ENCODE data around the gene ELOVL6. TPM values are rescaled to one million over a fixed set of nuclear protein-coding genes. Genes with fewer than 3 reads are reported as not detected.

Gene ELOVL6
- total RNA-seq, 2 experiments from 2014 or later = 1.6 to 2.9 TPM

GRCh38 chr4:110064934-110065333 is 133.5 kb downstream of the ELOVL6 start:
- no peak overlapping the region for H3K4me3 ChIP-seq (ENCODE audit: low read length)
- Mint-ChIP-seq H3K27me3 (no peaks in the 10 kb centered on the region), H3K36me3 (ENCODE audit: low read depth) (no peaks in the 10 kb centered on the region), H3K4me1 (ENCODE audit: low read depth) (peaks cover 14% of the 10 kb centered on the region), H3K4me3 (no peak overlapping the region), H3K9me3 (no peaks in the 10 kb centered on the region), H3K27ac (no peak overlapping the region)
- no peak for DNase-seq
- ChIA-PET CTCF (no interaction called here), POLR2A (no interaction called here)
- H3K4me1 ChIP-seq (ENCODE audit: insufficient read depth, low read length) = peaks cover 7% of the 10 kb centered on the region
- intact Hi-C loops (cut with DNase I, micrococcal nuclease) = no loop called here
- ATAC-seq (ENCODE audit: poor library complexity) = no peak
- H3K9me3 ChIP-seq (ENCODE audit: control insufficient read depth in 1 of 2, insufficient read depth in 1 of 2, low read length in 2 of 2) = no peaks in the 10 kb centered on the region
- no peak for TF ChIP-seq CTCF (IDR thresholded peaks at IDR 0.05)
- no peaks in the 10 kb centered on the region for H3K36me3 ChIP-seq (ENCODE audit: insufficient read depth, low read length)
- H3K27ac ChIP-seq (ENCODE audit: low read depth in 1 of 2, low read length in 2 of 2) = no peak overlapping the region
- H3K27me3 ChIP-seq (ENCODE audit: control insufficient read depth in 1 of 2, insufficient read depth in 2 of 2, low read length in 2 of 2) = no peaks in the 10 kb centered on the region

- H3K4me1 Mint-ChIP-seq (ENCODE audit: low read depth) = peaks cover 20% of the 10 kb centered on the region
- POLR2A ChIA-PET = interaction anchor here (0.5 kb wide), 1 partner anchor 150 kb away, joined by 3 read pairs; no protein-coding TSS in a partner anchor
- no peak overlapping the region for H3K27ac Mint-ChIP-seq
- H3K4me3 Mint-ChIP-seq = no peak overlapping the region
- CTCF ChIA-PET = no interaction called here
- no peaks in the 10 kb centered on the region for H3K9me3 Mint-ChIP-seq
- DNase-seq (no peak), ATAC-seq (ENCODE audit: poor library complexity) (no peak)
- Histone ChIP-seq H3K27ac (ENCODE audit: low read depth in 1 of 2, low read length in 2 of 2) (no peak overlapping the region), H3K4me3 (ENCODE audit: low read length) (no peak overlapping the region), H3K9me3 (ENCODE audit: control insufficient read depth in 1 of 2, insufficient read depth in 1 of 2, low read length in 2 of 2) (no peaks in the 10 kb centered on the region), H3K27me3 (ENCODE audit: control insufficient read depth in 1 of 2, insufficient read depth in 2 of 2, low read length in 2 of 2) (no peaks in the 10 kb centered on the region), H3K36me3 (ENCODE audit: insufficient read depth, low read length) (no peaks in the 10 kb centered on the region), H3K4me1 (ENCODE audit: insufficient read depth, low read length) (peaks cover 9% of the 10 kb centered on the region)
- no peak for TF ChIP-seq CTCF (IDR thresholded peaks at IDR 0.05)
- no peaks in the 10 kb centered on the region for H3K27me3 Mint-ChIP-seq
- H3K36me3 Mint-ChIP-seq (ENCODE audit: low read depth) = no peaks in the 10 kb centered on the region
- intact Hi-C loops (cut with DNase I, micrococcal nuclease) = no loop called here
These were observed 134.1 kb downstream of the ELOVL6 start for GRCh38 chr4:110064295-110064694.

- H3K4me3 Mint-ChIP-seq = no peak overlapping the region
- no peak for TF ChIP-seq CTCF (IDR thresholded peaks at IDR 0.05)
- no peaks in the 10 kb centered on the region for H3K27me3 Mint-ChIP-seq
- POLR2A ChIA-PET = no interaction called here
- H3K27ac Mint-ChIP-seq = no peak overlapping the region
- Histone ChIP-seq H3K4me1 (ENCODE audit: insufficient read depth, low read length) (peaks cover 11% of the 10 kb centered on the region), H3K27ac (ENCODE audit: low read depth in 1 of 2, low read length in 2 of 2) (no peak overlapping the region), H3K4me3 (ENCODE audit: low read length) (no peak overlapping the region), H3K9me3 (ENCODE audit: control insufficient read depth in 1 of 2, insufficient read depth in 1 of 2, low read length in 2 of 2) (no peaks in the 10 kb centered on the region), H3K27me3 (ENCODE audit: control insufficient read depth in 1 of 2, insufficient read depth in 2 of 2, low read length in 2 of 2) (no peaks in the 10 kb centered on the region), H3K36me3 (ENCODE audit: insufficient read depth, low read length) (no peaks in the 10 kb centered on the region)
- CTCF ChIA-PET = no interaction called here
- peaks cover 26% of the 10 kb centered on the region for H3K4me1 Mint-ChIP-seq (ENCODE audit: low read depth)
- intact Hi-C loops (cut with DNase I, micrococcal nuclease) = no loop called here
- DNase-seq (no peak), ATAC-seq (ENCODE audit: poor library complexity) (no peak)
- no peaks in the 10 kb centered on the region for H3K9me3 Mint-ChIP-seq
- no peaks in the 10 kb centered on the region for H3K36me3 Mint-ChIP-seq (ENCODE audit: low read depth)
These were observed 136.2 kb downstream of the ELOVL6 start for GRCh38 chr4:110062166-110062565.
